ENCODE results near the gene POLR1B.
"Not testable (repeated sequence)": the region's sequence is repeated elsewhere in the genome, so short reads cannot be mapped to it uniquely, and the experiment has no call there.

The POLR1B gene

DNA sequence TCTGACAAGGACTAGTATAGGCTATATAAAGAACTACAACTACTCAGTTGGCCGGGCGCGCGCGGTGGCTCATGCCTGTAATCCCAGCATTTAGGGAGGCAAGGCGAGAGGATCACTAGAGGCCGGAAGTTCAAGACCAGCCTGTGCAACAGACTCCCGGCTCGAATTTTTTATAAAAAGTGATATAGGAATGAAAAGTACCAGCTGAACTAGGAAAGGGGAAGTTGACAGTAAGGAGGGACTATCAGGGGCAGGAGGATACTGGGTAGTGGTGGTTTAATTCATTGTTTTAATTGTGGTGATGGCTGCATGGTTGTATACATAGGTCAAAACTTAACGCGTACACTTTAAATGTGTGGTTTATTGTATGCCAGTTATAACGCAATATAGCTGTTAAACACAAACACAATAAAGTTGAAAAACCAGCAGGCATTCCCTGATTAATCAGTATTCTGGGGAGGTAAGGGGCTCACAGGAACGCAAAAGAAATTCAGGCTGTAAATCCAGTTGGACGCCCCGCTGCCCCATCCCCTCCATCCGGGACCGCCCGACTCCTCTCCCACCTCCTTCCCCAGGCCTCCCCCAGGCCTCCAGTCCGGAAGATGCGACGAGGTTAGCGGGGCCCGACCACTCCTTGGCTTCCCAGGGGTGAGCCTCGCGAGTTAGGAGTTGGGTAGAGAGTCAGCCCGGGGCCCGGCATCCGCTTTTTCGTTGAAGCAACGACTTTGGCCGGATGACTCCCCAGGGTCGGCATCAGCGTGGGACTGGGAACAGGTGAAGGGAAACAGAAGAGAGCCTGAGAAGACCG is 746 bp upstream of the POLR1B start:
- peak; percentile 70 for DNase-seq

DNA sequence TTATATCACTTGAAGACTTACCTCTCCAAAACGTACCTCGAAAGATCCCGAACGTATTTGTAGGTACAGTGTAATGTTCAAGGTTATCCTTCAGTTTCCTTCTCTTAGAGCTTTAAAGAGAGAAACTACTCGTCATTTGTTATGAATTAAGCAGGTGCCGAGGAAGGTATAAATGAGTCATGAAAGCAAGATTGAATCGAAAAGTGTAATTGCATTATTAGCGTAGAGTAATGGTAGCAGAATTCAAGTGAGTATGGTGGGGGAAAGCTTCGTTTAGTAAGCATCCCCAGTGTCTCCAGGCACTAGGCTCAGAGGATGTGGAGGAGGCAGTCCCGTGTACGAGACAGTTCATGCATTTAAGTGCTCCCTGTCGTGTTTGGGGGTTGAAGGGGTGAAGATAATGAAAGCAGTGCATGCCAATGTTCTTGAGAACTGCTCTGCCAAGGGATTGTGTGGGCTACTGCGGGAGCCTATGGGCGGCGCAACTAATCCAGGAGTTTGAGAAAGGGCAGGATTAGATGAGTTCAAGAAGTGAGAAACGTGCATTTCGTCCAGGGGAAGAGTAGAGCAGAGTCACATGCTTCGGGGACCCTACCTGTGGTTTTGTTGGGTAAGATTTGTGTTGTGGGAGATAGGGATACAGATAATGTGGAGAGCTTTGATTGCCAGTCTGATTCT is 858 bp downstream of the POLR1B start:
- DNase-seq, result no peak

GRCh38 chr2:112547333-112547732 is 5.1 kb downstream of the POLR1B start:
- peak; percentile 48 for DNase-seq

DNA sequence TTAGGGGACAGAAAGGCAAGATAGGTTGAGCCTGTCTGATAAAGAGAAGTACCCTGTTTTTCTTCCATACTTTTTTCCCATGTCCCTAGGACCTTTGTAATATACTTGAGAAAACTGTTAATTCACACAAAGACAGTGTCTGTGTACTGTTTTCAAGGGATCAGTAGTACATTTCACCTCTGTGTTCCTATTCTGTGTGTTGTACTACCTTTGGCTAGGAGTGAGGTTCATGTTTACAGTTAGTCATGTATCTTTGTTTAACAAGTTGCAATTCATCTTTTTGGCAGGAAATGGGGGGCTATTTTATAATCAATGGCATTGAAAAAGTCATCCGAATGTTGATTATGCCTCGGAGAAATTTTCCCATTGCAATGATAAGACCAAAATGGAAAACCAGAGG is 6.7 kb downstream of the POLR1B start:
- DNase-seq, result no peak

GRCh38 chr2:112566104-112566503 is 23.8 kb downstream of the POLR1B start:
- DNase-seq, result no peak

DNA sequence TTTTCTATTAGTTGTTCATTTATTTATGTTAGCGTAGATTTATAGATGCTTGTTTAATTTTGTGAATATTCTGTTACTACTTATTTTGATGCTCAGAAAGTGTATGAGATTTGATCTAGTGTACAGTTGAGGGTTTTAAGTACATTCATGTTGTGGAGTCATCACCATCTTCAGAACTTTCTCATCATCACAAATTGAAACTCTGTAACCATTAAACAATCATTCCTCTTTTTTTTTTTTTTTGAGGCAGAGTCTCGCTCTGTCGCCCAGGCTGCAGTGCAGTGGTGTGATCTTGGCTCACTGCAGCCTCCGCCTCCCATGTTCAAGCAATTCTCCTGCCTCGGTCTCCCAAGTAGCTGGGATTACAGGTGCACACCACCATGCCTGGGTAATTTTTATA is 24.2 kb downstream of the POLR1B start:
- not testable (repeated sequence) for DNase-seq

DNA sequence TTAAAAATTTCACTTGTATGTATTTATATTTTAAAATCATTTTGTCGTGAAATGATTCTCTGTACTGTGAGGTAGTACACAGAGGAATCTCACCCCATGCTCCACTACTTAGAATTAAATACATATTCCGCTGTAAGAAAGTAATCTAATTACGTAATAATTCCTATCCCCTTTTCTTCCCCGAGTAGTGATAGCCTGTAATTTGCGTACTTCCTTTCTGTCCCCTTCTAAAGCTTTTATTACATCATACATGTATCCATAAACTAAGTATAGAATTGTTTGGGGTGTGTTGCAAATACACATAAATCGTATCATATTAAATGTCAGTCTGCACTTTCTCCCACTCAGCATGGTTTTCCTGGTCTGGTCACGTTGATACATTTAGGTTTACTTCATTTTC is 29.7 kb downstream of the POLR1B start:
- DNase-seq, result no peak

DNA sequence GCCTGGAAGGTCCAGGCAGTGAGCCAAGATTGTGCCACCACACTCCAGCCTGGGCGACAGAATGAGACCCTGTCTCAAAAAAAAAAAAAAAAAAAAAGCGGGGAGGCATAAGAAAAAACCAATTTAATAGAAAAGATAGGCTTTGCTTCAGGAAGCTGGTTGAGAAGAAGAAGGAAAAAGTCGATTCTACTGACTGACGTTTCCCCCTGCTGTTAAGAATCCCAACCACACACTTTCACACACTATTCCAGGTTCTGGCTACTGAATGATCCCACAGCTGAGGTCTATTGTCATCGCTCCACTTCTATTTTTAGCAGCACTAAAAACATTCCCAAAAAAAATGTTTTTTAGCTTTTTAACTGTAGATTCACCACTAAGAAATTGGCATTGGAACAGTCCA is 35.5 kb downstream of the POLR1B start:
- DNase-seq, result peak; percentile 22

DNA sequence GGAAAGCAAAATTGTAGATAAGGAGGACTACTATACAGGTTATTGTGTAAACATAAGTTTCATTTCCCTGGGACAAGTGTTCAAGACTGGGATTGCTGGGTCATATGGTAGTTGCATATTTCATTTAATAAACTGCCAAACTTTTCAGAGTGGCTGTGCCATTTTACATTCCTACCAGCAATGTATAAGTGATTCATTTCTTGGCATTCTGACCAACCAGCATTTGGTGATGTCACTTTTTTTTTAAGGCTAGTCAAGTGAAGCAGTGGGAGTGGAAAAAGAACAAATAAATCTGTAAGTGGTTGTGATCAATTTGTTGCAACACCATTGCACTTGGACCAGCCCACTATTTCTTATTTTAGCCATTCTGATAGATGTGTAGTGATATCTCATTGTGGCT is 37.0 kb downstream of the POLR1B start:
- DNase-seq, result peak; percentile 89

DNA sequence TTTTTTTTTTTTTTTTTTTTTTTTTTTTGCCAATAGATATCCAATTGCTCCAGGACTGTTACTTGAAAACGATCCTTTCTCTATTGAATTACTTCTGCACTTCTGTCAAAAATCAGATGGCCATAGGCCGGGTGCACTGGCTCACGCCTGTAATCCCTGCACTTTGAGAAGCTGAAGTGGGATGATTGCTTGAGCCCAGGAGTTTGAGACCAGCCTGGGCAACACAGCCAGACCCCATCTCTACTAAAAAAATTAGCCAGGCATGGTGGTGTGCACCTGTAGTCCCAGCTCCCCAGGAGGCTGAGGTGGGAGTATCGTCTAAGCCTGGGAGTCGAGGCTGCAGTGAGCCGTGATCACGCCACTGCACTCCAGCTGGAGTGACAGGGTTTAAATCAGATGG is 37.8 kb downstream of the POLR1B start:
- DNase-seq, result no peak

DNA sequence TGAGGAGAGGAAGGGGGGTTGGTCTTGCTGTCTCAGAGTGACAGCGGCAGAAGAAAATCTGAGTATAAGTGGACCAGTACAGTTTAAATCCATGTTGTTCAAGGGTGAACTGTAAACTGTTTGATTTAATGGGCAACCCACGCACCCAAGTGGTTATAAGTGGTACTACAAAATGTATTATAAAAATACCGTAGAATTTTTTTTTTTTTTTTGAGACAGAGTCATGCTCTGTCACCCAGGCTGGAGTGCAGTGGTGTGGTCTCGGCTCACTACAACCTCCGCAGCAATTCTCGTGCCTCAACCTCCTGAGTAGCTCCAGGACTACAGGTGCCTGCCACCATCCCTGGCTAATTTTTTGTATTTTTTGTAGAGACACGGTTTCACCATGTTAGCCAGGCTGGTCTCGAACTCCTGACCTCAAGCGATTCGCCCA is 40.1 kb downstream of the POLR1B start:
- DNase-seq, result peak; percentile 70

DNA sequence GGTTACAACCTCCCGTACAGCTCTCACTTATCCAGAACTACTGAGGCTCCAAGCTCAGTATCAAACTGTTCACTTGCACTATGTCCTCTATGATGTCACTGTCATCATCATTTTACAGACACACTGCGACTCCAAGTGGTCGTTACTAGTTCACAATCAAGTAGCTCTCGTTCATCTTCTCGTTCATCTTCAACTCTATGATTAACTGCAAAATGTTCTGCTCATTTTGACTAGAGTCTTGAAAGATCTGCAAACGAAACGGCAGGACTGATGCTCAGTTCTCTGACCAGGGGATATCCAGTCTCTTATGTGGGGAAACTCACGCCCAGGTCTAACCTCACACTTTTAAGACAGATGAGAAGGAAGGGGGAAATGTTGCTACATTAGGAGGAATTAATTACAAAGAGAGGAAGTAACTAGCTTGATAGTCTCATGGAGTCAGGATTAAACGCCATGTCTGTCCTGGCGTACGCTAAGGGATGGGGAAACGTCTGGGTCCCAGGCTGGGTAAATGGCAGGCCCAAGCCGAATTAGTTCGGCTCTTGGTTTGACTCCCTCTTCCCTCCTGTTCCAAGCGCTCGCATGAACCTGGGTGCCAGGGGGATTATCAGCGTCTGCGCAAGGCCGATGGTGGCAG is 41.4 kb downstream of the POLR1B start:
- DNase-seq, result peak; percentile 19

DNA sequence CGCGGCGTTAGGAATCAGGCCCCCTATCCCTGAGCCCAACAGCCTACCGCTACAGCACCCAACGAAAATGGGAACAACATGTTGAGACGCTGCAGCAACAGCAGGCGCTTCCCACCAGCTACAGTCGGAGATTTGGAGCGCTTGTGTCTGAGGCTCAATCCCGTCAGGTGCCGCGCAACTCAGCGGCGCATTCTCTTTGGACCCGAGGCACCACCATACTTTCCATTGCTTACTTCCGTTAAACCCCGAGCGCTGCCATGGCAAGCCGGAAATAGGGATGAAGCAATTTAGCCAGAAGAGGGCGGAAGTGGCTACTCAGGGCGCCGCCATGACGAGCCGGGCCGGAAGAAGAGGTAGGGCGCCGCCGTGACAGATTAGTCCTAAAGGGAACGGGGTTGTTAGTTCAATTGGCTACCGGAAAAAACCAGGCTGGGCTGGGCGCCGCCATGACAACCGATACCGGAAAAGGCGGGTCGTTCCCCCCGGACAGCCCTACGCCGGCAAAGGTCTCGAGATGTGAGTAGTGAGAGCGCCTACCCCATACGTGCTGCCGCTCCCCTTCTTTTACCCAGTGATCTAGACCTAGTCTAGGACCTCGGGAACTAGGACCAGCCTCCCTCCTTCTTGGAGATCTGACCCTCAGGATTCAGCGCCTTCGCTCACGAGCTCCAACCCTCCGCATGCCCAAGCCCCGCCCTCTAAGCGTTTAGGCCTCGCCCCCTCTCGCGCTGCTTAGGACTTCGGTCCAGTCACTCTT is 42.0 kb downstream of the POLR1B start, which contains the start of gene CHCHD5:
Gene CHCHD5 (plus strand): TSS at position 476 of the 757 bp plus-strand sequence. CDS start 39 bp downstream, at position 515.
- DNase-seq, result peak; percentile 97

DNA sequence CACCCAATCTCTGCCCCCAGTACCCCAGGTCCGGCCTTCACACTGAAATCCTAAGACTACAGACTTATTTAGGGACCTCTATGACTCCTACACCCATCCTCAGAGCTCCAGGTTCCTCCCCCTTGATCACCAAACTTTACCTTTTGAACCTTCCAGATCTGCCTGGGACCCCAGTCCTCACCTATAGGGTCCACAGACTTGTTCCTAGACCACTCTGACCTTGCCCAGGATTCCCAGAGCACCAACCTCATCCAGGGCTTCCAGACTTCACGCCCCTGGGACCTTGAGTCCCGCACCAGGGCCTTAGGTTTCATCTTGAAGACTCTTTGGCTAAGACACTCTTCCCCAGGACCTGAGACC is 42.6 kb downstream of the POLR1B start:
- no peak for DNase-seq

GRCh38 chr2:112585400-112585799 is 43.1 kb downstream of the POLR1B start:
- DNase-seq, result no peak

GRCh38 chr2:112585873-112586464 is 43.7 kb downstream of the POLR1B start:
- DNase-seq, result no peak

DNA sequence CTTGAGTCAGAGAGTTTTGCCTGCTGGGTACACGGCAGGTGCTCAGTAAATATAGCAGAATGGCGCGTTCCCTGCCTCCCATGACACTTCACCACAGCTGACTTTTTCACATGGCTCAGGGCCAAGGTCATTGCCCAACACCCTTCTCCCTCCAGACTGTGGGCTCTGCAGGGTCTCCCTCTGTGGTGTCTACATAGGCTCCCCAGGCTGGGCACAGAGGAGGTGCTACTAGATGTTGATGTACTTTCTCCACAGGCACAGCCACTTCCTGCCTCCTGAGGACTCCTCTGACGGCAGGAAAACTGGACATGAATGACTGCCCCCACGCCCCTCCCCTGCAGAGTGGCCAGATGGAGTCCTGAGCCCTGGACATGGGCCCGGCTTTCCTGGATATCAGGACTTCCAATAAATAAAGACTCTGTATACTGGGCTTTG is 46.4 kb downstream of the POLR1B start:
- no peak for DNase-seq

- no peak for DNase-seq
Measured at GRCh38 chr2:112591413-112591812, 49.1 kb downstream of the POLR1B start.

- no peak for DNase-seq
Measured at GRCh38 chr2:112593736-112594135, 51.5 kb downstream of the POLR1B start.

DNA sequence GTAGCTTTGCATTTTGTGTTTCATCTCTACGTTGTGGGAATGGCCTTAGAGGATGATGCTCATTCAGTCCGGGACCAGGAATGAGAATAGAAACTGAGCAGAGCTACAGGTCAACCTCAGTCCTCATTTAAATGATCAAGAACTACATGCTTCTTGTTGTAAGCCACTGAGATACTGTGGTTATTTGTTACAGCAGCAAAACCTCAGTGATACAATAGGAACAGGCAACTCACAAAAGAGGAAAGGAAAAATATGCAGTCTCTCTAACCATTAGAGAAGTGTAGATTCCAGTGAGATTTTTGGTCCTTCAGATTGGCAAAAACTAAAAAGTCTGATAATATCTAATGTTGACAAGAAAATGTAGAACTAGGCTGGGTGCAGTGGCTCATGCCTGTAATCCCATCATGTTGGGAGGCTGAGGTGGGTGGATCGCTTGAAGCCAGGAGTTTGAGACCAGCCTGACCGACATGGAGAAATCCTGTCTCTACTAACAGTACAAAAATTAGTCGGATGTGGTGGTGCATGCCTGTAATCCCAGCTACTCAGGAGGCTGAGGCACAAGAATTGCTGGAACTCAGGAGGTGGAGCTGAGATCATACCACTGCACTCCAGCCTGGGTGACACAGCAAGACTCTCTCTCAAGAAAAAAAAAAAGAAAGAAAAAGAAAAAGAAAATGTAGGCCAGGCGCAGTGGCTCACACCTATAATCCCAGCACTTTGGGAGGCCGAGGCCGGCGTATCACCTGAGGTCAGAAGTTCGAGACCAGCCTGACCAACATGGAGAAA is 55.5 kb downstream of the POLR1B start:
- DNase-seq, result no peak

GRCh38 chr2:112600634-112601033 is 58.4 kb downstream of the POLR1B start:
- DNase-seq, result no peak

- no peak for DNase-seq
Measured at GRCh38 chr2:112601754-112602153, 59.5 kb downstream of the POLR1B start.
